Activated T-helper 1 cell treated with anti-CD3 and anti-CD28 coated beads, Interleukin-12 subunit alpha, Interleukin-12 subunit beta, Interleukin-2, Interleukin-4 antibody, amounts not matched to agents 30 ng/mL and 10 ng/mL and 1 ng/mL, durations not matched to agents 14 hours and 24 hours and 36 hours (primary cell): ENCODE data around the gene BBLN. TPM values are rescaled to one million over a fixed set of nuclear protein-coding genes. Genes with fewer than 3 reads are reported as not detected.
A peak's percentile ranks its signal among the peaks of the same experiment; 100 is the strongest.

Experiments
- DNase-seq: peaks from one replicate; pipeline ENCODE4 v3.0.0; 2021; ENCODE audit warnings: low spot score
- H3K27ac Mint-ChIP-seq: one replicate; pipeline ENCODE4 v1.8.0; 2021; ENCODE audit warnings: mild to moderate bottlenecking, mixed read lengths
- H3K27me3 Mint-ChIP-seq: one replicate; pipeline ENCODE4 v1.8.0; 2022; ENCODE audit warnings: mild to moderate bottlenecking, moderate library complexity, mixed read lengths; ENCODE audit not compliant: insufficient read depth
- H3K36me3 Mint-ChIP-seq: one replicate; pipeline ENCODE4 v1.8.0; 2021; ENCODE audit warnings: low read depth, mixed read lengths
- H3K4me1 Mint-ChIP-seq: one replicate; pipeline ENCODE4 v1.8.0; 2021; ENCODE audit warnings: low read depth, mixed read lengths
- H3K4me3 Mint-ChIP-seq: one replicate; pipeline ENCODE4 v1.8.0; 2021; ENCODE audit warnings: mild to moderate bottlenecking, moderate library complexity, mixed read lengths
- H3K9me3 Mint-ChIP-seq: one replicate; pipeline ENCODE4 v1.8.0; 2021; ENCODE audit warnings: mixed read lengths
- intact Hi-C: fragments of 100-400 bp; cut with micrococcal nuclease; formaldehyde crosslinking; loops from one replicate; pipeline ENCODE4 v1.15.1; 2024
- total RNA-seq: library from RNA; stranded (reverse); gene quantifications from 2 replicates; pipeline ENCODE4 v1.2.3, GENCODE V29; 2022

The BBLN gene
- total RNA-seq, 1 donor from 2014 or later = 106 TPM

- intact Hi-C loops = no loop called here
- Mint-ChIP-seq H3K27ac (no peak overlapping the region), H3K36me3 (peaks cover 44% of the 10 kb centered on the region)
These were observed 23.0 kb downstream of the BBLN start for GRCh38 chr9:128182893-128183588.

GRCh38 chr9:128185979-128186965 is 26.2 kb downstream of the BBLN start:
- intact Hi-C loops = no loop called here
- H3K27ac Mint-ChIP-seq = no peak overlapping the region
- H3K9me3 Mint-ChIP-seq = no peaks in the 10 kb centered on the region
- no peak overlapping the region for H3K4me3 Mint-ChIP-seq
- H3K4me1 Mint-ChIP-seq = peaks cover 28% of the 10 kb centered on the region
- H3K36me3 Mint-ChIP-seq = peaks cover 34% of the 10 kb centered on the region
- no peak for DNase-seq
- H3K27me3 Mint-ChIP-seq = no peaks in the 10 kb centered on the region

More at GRCh38 chr9:128182893-128183588, 23.0 kb downstream of the BBLN start:
- Mint-ChIP-seq H3K4me1 (peaks cover 7% of the 10 kb centered on the region), H3K27me3 (no peaks in the 10 kb centered on the region), H3K9me3 (no peaks in the 10 kb centered on the region), H3K4me3 (no peak overlapping the region)
- DNase-seq = no peak

GRCh38 chr9:128187361-128187760 is 27.3 kb downstream of the BBLN start:
- H3K9me3 Mint-ChIP-seq = no peaks in the 10 kb centered on the region
- DNase-seq = no peak
- no peaks in the 10 kb centered on the region for H3K27me3 Mint-ChIP-seq
- no peak overlapping the region for H3K27ac Mint-ChIP-seq
- no peak overlapping the region for H3K4me3 Mint-ChIP-seq
- intact Hi-C loops = no loop called here
- H3K36me3 Mint-ChIP-seq = peaks cover 27% of the 10 kb centered on the region
- H3K4me1 Mint-ChIP-seq = peaks cover 28% of the 10 kb centered on the region

GRCh38 chr9:128188209-128188608 is 28.1 kb downstream of the BBLN start:
- intact Hi-C loops = no loop called here
- Mint-ChIP-seq H3K9me3 (no peaks in the 10 kb centered on the region), H3K27me3 (no peaks in the 10 kb centered on the region), H3K4me1 (peaks cover 28% of the 10 kb centered on the region), H3K27ac (peak overlapping the region; percentile 71), H3K4me3 (peak overlapping the region; percentile 61), H3K36me3 (peaks cover 25% of the 10 kb centered on the region)
- no peak for DNase-seq

GRCh38 chr9:128190013-128190412 is 29.9 kb downstream of the BBLN start:
- DNase-seq = no peak
- H3K4me3 Mint-ChIP-seq = peak overlapping the region; percentile 98
- H3K27me3 Mint-ChIP-seq = no peaks in the 10 kb centered on the region
- intact Hi-C loops = loop anchor here (2.0 to 5.0 kb wide), 2 partner anchors 61 to 123 kb away; partner anchors contain the start of genes NAIF1 and SLC25A25
- H3K9me3 Mint-ChIP-seq = no peaks in the 10 kb centered on the region
- peak overlapping the region; percentile 88 for H3K27ac Mint-ChIP-seq
- H3K36me3 Mint-ChIP-seq = peaks cover 22% of the 10 kb centered on the region
- H3K4me1 Mint-ChIP-seq = peaks cover 23% of the 10 kb centered on the region

- Mint-ChIP-seq H3K36me3 (peaks cover 20% of the 10 kb centered on the region), H3K27me3 (no peaks in the 10 kb centered on the region), H3K4me1 (peaks cover 23% of the 10 kb centered on the region), H3K27ac (peak overlapping the region; percentile 96), H3K9me3 (no peaks in the 10 kb centered on the region), H3K4me3 (peak overlapping the region; percentile 98)
- intact Hi-C loops = loop anchor here (1.0 to 5.0 kb wide), 7 partner anchors 13 to 151 kb away; partner anchors contain the start of genes BBLN, COQ4, DNM1 and NAIF1
- no peak for DNase-seq
These were observed 30.7 kb downstream of the BBLN start for GRCh38 chr9:128190516-128191405.

- Mint-ChIP-seq H3K27ac (peak within 1 kb of the TSS; percentile 96), H3K4me1 (peaks cover 23% of the 10 kb centered on the region), H3K36me3 (peaks cover 20% of the 10 kb centered on the region), H3K27me3 (no peaks in the 10 kb centered on the region), H3K4me3 (peak within 1 kb of the TSS; percentile 98), H3K9me3 (no peaks in the 10 kb centered on the region)
- peak; percentile 69 for DNase-seq
- intact Hi-C loops = loop anchor here (1.0 to 5.0 kb wide), 7 partner anchors 12 to 150 kb away; partner anchors contain the start of genes BBLN, COQ4, DNM1 and NAIF1
These were observed 31.5 kb downstream of the BBLN start, which contains the start of gene CIZ1 for GRCh38 chr9:128191406-128192046. TSS of gene CIZ1 (minus strand) at chr9:128191572. CDS start at chr9:128190857, 715 bp downstream.

GRCh38 chr9:128192601-128193371 is 32.7 kb downstream of the BBLN start:
- Mint-ChIP-seq H3K9me3 (no peaks in the 10 kb centered on the region), H3K27me3 (no peaks in the 10 kb centered on the region), H3K27ac (no peak overlapping the region), H3K4me3 (peak overlapping the region; percentile 19), H3K4me1 (peaks cover 23% of the 10 kb centered on the region), H3K36me3 (peaks cover 17% of the 10 kb centered on the region)
- intact Hi-C loops = loop anchor here (5.0 kb wide), 1 partner anchor 125 kb away; the partner anchor contains the start of genes NAIF1 and SLC25A25
- peak; percentile 37 for DNase-seq

GRCh38 chr9:128193469-128194096 is 33.5 kb downstream of the BBLN start:
- peaks cover 11% of the 10 kb centered on the region for H3K36me3 Mint-ChIP-seq
- no peak overlapping the region for H3K27ac Mint-ChIP-seq
- H3K4me3 Mint-ChIP-seq = no peak overlapping the region
- intact Hi-C loops = loop anchor here (5.0 kb wide), 1 partner anchor 126 kb away; the partner anchor contains the start of genes NAIF1 and SLC25A25
- H3K27me3 Mint-ChIP-seq = no peaks in the 10 kb centered on the region
- peaks cover 17% of the 10 kb centered on the region for H3K4me1 Mint-ChIP-seq
- H3K9me3 Mint-ChIP-seq = no peaks in the 10 kb centered on the region
- DNase-seq = no peak

GRCh38 chr9:128201441-128202369 is 41.6 kb downstream of the BBLN start:
- intact Hi-C loops = loop anchor here (5.0 kb wide), 2 partner anchors 76 to 351 kb away; partner anchors contain the start of genes GOLGA2, SPTAN1 and SWI5
- peaks cover 18% of the 10 kb centered on the region for H3K27me3 Mint-ChIP-seq
- peaks cover 2% of the 10 kb centered on the region for H3K36me3 Mint-ChIP-seq
- H3K4me3 Mint-ChIP-seq = no peak overlapping the region
- H3K9me3 Mint-ChIP-seq = no peaks in the 10 kb centered on the region
- peaks cover 21% of the 10 kb centered on the region for H3K4me1 Mint-ChIP-seq
- no peak overlapping the region for H3K27ac Mint-ChIP-seq
- no peak for DNase-seq
